Mesodermal cell (in vitro differentiated cells): ENCODE measurements around the gene SLC35G6.
"Not testable (repeated sequence)": the region's sequence is repeated elsewhere in the genome, so short reads cannot be mapped to it uniquely, and the experiment has no call there.

Source experiments
- H3K27ac ChIP-seq: 2 replicates; pipeline ENCODE4 v1.7.0; 2013; ENCODE audit warnings: mild to moderate bottlenecking, low read depth, low read length, moderate library complexity; ENCODE audit not compliant: severe bottlenecking
- H3K36me3 ChIP-seq: 2 replicates; pipeline ENCODE4 v1.7.1; 2013; ENCODE audit warnings: mild to moderate bottlenecking, low read length, moderate library complexity; ENCODE audit not compliant: control insufficient read depth, insufficient read depth
- H3K4me1 ChIP-seq: one replicate; pipeline ENCODE4 v1.7.1; 2013; ENCODE audit warnings: mild to moderate bottlenecking, low read length; ENCODE audit not compliant: insufficient read depth, control insufficient read depth, poor library complexity, severe bottlenecking
- H3K4me3 ChIP-seq: 2 replicates; pipeline ENCODE4 v1.7.0; 2013; ENCODE audit warnings: low read length, control low read depth, mild to moderate bottlenecking; ENCODE audit not compliant: insufficient read depth, poor library complexity, severe bottlenecking; ENCODE audit errors: extremely low read depth
- H3K9me3 ChIP-seq: 2 replicates; pipeline ENCODE4 v1.7.1; 2013; ENCODE audit warnings: mild to moderate bottlenecking, low read length, moderate library complexity; ENCODE audit not compliant: control insufficient read depth
- WGBS, 2 experiments: methylation state at CpG; one replicate each; pipeline ENCODE4 v1.1.5; 2013; ENCODE audit warnings: missing lambda C conversion rate in 2 of 2; ENCODE audit not compliant: insufficient coverage in 2 of 2; 5-methylcytosine and 5-hydroxymethylcytosine counted together

The SLC35G6 gene

DNA sequence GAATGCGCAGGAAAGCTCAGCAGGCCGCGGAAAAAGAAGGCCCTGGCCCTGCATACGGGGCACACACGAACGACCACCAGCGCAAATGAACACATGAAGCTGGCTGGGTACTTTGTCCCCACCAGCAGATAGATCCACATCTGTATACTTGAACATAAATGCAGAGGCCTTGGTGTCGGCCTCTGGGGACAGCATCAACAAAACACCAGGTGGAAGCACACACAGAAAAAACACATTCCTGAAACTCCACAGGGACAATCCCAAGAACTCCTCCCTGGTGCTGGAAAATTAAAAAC is 1.2 kb upstream of the SLC35G6 start:
- H3K4me3 ChIP-seq = peak overlapping the region; percentile 72
- 19 to 24% methylated on average over 6 to 8 of the region's 8 CpGs for whole genome bisulfite sequencing, 2 experiments
- H3K4me1 ChIP-seq = peaks cover 40% of the 10 kb centered on the region
- H3K9me3 ChIP-seq = no peaks in the 10 kb centered on the region
- H3K27ac ChIP-seq = peak overlapping the region; percentile 83
- H3K36me3 ChIP-seq = no peaks in the 10 kb centered on the region

DNA sequence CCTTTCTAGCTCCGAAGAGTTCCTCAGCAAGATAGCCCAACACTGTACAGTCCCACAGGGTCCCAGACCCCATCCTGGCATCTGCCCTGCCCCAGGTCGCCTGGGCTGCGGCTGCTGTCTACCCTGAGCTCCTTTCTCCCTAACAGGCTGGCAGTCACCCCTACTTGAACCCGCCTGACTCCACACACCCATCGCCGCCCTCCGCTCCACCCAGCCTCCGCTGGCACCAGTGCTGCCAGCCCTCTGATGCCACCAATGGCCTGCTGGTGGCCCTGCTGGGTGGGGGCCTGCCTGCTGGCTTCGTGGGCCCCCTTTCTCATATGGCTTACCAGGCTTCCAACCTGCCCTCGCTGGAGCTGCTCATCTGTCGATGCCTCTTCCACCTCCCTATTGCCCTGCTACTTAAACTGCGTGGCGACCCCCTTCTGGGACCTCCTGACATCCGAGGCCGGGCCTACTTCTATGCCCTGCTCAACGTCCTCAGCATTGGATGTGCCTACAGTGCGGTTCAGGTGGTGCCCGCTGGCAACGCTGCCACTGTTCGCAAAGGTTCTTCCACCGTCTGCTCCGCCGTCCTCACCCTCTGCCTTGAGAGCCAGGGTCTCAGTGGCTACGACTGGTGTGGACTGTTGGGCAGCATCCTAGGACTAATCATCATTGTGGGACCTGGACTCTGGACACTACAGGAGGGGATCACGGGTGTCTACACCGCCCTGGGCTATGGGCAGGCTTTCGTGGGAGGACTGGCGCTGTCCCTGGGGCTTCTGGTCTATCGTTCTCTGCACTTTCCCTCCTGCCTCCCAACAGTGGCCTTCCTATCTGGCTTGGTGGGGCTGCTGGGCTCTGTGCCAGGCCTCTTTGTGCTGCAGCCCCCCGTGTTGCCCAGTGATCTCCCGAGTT is 846 bp downstream of the SLC35G6 start:
- 94 to 95% methylated on average over 13 to 23 of the region's 31 CpGs for WGBS, 2 experiments
- not testable (repeated sequence) for H3K9me3 ChIP-seq, H3K4me3 ChIP-seq, H3K27ac ChIP-seq
- Histone ChIP-seq H3K36me3 (peaks cover 14% of the 10 kb centered on the region), H3K4me1 (peaks cover 44% of the 10 kb centered on the region)

DNA sequence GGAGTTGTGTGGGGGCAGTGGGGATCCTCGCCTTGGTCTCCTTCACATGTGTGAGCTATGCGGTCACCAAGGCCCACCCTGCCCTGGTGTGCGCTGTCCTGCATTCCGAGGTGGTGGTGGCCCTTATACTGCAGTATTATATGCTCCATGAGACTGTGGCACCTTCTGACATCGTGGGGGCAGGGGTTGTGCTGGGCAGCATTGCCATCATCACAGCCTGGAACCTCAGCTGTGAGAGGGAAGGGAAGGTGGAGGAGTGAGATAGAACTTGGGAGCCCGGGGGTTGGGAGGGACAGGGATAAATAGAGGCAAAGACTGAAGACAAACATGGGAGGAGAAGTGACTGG is 1.5 kb downstream of the SLC35G6 start:
- H3K4me3 ChIP-seq = peak overlapping the region; percentile 60
- peak overlapping the region; percentile 99 for H3K27ac ChIP-seq
- peaks cover 39% of the 10 kb centered on the region for H3K4me1 ChIP-seq
- not testable (repeated sequence) for H3K9me3 ChIP-seq
- 43 to 100% methylated on average over 1 to 2 of the region's 6 CpGs for WGBS, 2 experiments
- H3K36me3 ChIP-seq = peaks cover 20% of the 10 kb centered on the region

DNA sequence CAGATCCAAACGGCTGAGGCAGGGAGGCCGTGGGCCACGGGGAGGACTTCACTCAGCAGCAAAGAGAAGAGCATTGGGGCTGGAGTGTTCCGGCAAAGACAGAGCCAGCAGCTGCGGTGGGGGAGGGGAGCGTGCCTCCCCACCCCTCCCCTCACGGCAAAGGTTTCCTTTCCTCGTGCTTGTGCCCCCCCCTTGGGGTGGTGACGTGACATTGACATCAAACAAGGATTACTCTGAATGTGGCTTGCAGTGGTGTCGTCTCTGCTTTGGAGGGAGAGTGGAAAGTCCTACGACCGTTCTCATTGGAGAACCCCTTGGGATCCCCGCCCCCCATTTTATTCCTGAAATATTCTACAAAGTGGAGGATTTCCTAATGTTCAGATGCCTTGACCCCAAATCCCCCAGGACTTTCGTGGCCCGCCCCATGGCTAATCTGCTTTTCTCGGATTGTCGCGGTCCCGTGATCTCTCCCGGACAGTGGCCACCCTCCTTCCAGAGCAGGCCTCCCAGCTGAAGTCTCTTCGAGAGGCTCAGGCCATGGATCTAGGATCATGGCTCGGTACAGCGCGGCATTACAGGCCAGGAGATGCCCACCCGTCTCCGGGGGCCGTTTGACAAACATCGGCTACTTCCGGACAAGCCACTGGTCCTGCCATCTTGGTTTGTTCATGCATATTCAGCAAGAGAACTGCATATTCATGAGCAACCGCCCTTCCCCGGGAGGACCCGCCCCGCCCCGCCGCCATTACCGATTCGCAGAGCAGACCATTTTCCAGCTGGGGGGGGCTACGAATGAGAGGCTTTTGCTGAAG is 2.2 kb downstream of the SLC35G6 start:
- peak overlapping the region; percentile 99 for H3K27ac ChIP-seq
- WGBS, 2 experiments = 2 to 3% methylated on average over 20 to 26 of the region's 38 CpGs
- H3K36me3 ChIP-seq = peaks cover 22% of the 10 kb centered on the region
- H3K9me3 ChIP-seq = no peaks in the 10 kb centered on the region
- H3K4me1 ChIP-seq = peaks cover 36% of the 10 kb centered on the region
- peak overlapping the region; percentile 60 for H3K4me3 ChIP-seq

DNA sequence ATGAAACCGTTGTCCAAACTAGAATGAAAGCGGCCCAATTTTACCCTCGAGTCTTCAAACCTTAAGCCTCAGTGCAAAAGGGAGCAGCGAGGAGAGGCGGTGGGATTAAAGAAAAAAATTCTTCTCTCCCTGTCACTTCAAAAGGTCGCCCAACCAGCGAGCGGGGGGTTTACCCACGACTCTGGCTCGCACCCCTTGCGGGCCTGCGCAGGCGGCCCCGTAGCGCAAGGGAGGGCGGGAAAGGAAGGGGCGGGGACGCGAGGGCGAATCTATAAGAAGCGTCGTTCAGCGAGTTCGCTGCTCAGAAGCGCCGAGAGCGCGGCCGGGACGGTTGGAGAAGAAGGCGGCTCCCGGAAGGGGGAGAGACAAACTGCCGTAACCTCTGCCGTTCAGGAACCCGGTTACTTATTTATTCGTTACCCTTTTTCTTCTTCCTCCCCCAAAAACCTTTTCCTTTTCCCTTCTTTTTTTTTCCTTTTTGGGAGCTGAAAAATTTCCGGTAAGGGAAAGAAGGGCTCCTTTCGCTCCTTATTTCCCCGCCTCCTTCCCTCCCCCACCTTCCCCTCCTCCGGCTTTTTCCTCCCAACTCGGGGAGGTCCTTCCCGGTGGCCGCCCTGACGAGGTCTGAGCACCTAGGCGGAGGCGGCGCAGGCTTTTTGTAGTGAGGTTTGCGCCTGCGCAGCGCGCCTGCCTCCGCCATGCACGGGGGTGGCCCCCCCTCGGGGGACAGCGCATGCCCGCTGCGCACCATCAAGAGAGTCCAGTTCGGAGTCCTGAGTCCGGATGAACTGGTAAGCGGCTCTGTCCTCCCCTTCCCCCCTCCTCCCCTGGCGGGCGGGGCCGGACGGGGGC is 3.0 kb downstream of the SLC35G6 start, which contains the start of gene POLR2A:
Gene POLR2A, plus strand, starts transcription at position 300 of the 852 bp plus-strand sequence.
- Histone ChIP-seq H3K9me3 (no peaks in the 10 kb centered on the region), H3K4me3 (peak within 1 kb of the TSS; percentile 60), H3K27ac (peak within 1 kb of the TSS; percentile 99), H3K4me1 (peaks cover 33% of the 10 kb centered on the region), H3K36me3 (peaks cover 29% of the 10 kb centered on the region)
- 0 to 1% methylated on average over 26 to 29 of the region's 64 CpGs for WGBS, 2 experiments

DNA sequence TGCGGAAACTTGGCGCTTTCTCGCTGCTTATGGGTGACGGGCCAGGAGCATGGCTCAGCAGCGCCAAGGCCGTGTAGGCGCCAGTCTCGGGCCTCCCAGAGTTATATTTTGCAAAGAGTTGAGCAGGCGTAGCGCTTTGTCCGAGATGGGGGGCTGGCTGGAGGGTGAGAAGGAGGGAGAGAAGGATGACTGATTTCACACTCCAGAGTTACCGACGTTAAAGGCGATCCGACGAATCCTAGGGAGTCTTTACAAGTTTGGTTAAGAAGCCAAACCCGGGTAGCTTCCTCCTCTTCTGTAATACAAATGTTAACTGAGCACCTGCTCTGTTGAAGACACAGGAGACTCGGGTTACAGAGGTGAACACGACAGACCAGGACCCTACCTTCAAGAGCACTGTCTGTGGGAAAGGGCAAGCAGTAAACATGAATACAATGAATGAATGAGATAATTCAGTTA is 3.7 kb downstream of the SLC35G6 start:
- Histone ChIP-seq H3K9me3 (no peaks in the 10 kb centered on the region), H3K36me3 (peaks cover 35% of the 10 kb centered on the region), H3K4me1 (peaks cover 33% of the 10 kb centered on the region), H3K4me3 (peak overlapping the region; percentile 60), H3K27ac (peak overlapping the region; percentile 74)
- 0 to 4% methylated on average over 11 to 18 of the region's 19 CpGs for WGBS, 2 experiments

DNA sequence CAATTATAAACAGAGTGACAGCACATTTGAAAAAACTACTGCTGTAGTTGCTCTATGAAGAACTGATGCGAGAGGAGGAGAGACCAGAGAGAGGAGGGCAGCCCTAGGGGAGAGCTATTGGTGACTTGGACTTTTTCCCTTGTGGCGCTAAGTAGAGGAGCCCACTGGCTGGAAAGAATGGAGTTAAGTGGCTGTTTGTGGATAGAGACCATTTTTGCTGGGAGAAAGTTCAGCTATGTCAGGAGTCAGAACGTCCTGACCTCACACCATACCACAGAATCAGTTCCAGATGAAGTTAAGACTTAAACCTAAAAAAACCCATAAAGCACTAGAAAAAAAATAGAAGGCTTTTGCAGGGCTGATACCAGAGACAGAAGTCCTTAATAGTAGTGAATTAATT is 4.9 kb downstream of the SLC35G6 start:
- H3K36me3 ChIP-seq = peaks cover 48% of the 10 kb centered on the region
- H3K4me3 ChIP-seq = peak overlapping the region; percentile 60
- no peak overlapping the region for H3K27ac ChIP-seq
- no peaks in the 10 kb centered on the region for H3K9me3 ChIP-seq
- 93% methylated on average over 2 of the region's 3 CpGs; no CpG with 5 or more reads in 1 of the 2 experiments for WGBS, 2 experiments
- peaks cover 24% of the 10 kb centered on the region for H3K4me1 ChIP-seq

DNA sequence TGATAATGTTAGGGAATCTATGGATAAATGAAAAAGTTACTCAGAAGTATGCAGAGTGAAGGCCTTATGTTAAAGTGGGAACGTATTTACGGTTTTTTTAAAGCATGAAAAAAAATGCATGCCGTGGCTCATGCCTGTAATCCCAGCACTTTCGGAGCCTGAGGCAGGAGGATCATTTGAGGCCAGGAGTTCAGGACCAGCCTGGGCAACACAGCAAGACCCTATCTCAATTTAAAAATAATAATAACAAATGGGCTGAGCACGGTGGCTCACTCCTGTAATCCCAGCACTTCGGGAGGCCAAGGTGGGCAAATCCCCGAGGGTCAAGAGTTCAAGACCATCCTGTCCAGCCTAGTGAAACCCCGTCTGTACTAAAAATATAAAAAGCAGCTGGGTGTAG is 8.9 kb downstream of the SLC35G6 start:
- Histone ChIP-seq H3K4me1 (peaks cover 19% of the 10 kb centered on the region), H3K36me3 (peaks cover 85% of the 10 kb centered on the region), H3K9me3 (no peaks in the 10 kb centered on the region), H3K27ac (no peak overlapping the region), H3K4me3 (no peak overlapping the region)
- WGBS, 2 experiments = 87 to 90% methylated on average over 8 of the region's 8 CpGs

DNA sequence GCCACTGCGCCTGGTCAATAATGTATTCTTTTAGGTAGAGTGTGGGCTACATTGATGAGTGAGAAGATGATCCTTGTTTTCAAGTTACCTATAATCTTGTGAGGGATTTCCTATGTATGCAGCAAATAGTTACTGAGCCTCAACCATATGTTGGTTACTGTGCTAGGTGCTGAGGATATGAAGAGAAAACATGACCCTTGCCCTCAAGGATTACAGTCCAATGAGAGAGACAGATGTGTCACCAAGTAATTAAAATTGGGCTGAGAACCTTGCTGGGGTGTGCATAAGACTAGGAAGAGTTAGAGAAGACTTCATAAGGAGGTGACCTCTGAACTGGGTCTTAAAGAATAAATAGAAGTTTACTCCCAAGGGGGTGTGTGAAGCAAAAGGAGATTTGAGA is 10.3 kb downstream of the SLC35G6 start:
- Histone ChIP-seq H3K36me3 (peaks cover 90% of the 10 kb centered on the region), H3K4me1 (peaks cover 10% of the 10 kb centered on the region), H3K27ac (no peak overlapping the region), H3K4me3 (no peak overlapping the region), H3K9me3 (no peaks in the 10 kb centered on the region)
- WGBS, 2 experiments = 88% methylated on average over 1 of the region's 1 CpG; no CpG with 5 or more reads in 1 of the 2 experiments

DNA sequence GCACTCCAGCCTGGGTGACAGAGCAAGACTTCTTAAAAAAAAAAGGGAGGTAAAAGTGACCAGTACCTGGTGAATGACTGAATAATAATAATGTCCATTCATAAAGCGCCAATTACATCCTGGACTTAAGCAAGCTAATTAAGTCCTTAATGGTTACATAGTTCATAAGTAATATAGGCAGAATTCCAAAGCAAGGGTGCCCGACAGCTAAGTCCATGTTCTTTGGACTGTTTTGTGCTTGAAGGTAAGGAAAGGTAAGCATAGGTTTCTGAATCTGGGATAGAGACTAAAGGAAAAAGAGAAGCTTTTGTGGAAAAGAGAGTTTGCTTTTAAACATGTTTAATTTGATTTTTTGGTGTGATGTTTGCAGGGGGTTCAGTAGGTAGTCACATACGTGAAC is 12.7 kb downstream of the SLC35G6 start:
- peaks cover 97% of the 10 kb centered on the region for H3K36me3 ChIP-seq
- H3K27ac ChIP-seq = no peak overlapping the region
- H3K9me3 ChIP-seq = no peaks in the 10 kb centered on the region
- WGBS, 2 experiments = 100% methylated on average over 2 of the region's 3 CpGs
- no peak overlapping the region for H3K4me3 ChIP-seq
- no peaks in the 10 kb centered on the region for H3K4me1 ChIP-seq
